Measurements from ENCODE around the gene NME4.
"Not testable (repeated sequence)": the region's sequence is repeated elsewhere in the genome, so short reads cannot be mapped to it uniquely, and the experiment has no call there.

The NME4 gene

DNA sequence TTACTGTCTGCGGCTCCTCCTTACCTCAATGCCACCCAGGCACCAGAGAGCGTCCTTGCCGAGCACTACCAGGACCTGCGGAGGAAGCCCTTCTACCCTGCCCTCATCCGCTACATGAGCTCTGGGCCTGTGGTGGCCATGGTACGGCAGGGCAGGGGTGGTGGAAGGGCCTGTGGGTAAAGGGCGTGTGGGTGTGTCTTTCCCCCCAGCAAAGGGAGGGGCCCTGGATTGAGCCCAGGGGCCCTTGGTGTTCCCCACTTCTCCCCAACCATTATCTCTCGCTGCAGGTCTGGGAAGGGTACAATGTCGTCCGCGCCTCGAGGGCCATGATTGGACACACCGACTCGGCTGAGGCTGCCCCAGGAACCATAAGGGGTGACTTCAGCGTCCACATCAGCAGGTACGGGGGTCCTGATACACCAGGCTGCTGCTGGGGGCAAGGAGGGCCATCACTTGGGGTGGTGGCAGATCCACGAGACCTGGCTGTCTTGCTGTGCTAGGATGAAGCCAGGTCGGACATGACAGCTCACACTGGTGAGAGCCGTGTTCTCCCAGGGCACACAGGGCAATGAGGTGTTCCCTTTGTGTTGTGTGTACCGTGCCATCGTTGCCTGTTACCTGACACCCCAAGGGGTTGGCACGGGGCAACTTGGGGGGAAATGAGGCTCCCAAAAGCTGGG is 2.5 kb downstream of the NME4 start:
- DNase-seq, result no peak

DNA sequence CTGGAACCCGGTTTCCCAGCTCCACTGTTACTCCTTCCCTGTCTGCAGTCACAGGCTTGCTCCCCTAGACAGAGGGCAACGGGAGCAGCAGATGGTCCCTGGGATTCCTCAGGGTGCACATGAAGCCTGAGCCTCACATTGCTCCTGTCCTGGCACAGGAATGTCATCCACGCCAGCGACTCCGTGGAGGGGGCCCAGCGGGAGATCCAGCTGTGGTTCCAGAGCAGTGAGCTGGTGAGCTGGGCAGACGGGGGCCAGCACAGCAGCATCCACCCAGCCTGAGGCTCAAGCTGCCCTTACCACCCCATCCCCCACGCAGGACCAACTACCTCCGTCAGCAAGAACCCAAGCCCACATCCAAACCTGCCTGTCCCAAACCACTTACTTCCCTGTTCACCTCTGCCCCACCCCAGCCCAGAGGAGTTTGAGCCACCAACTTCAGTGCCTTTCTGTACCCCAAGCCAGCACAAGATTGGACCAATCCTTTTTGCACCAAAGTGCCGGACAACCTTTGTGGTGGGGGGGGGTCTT is 3.1 kb downstream of the NME4 start:
- DNase-seq, result no peak

DNA sequence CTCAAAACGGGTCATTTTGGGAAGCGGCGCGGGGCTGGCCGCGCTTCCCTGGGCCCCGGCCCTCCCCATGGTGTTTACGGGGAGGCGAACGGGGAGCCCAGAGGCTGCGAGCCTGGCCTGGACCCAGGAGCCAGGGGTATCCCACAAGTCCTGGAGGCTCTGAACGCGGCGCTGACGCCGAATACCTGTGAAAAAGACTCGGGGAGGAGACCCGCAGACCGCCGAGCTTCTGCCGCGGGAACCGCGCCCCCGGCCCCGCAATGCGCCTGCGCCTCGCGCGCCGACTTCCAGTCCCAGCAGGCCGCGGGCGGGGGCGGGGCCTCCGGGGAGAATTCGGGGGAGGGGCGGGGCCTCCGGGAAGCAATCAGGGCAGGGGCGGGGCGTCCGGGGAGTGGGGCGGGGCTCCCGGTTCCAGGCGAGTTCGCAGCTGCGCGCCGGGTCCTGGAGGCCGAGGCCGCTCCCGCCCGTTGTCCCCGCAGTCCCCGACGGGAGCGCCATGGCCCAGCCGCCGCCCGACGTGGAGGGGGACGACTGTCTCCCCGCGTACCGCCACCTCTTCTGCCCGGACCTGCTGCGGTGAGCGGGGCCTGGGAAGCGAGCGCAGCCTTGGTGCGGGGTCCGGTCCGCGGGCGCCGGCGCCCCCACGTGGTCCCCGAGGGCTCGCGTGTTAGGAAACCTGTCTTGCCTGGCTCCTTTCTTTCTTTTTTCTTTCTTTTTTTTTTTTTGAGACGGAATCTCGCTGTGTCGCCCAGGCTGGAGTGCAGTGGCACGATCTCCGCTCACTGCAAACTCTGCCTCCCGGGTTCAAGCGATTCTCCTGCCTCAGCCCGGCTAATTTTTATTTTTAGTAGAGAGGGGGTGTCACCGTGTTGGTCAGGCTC is 4.7 kb downstream of the NME4 start, which contains the start of gene DECR2:
TSS of gene DECR2 (plus strand) at position 418 of the 881 bp plus-strand sequence. CDS start at position 497, 79 bp downstream.
- DNase-seq, result peak; percentile 99

DNA sequence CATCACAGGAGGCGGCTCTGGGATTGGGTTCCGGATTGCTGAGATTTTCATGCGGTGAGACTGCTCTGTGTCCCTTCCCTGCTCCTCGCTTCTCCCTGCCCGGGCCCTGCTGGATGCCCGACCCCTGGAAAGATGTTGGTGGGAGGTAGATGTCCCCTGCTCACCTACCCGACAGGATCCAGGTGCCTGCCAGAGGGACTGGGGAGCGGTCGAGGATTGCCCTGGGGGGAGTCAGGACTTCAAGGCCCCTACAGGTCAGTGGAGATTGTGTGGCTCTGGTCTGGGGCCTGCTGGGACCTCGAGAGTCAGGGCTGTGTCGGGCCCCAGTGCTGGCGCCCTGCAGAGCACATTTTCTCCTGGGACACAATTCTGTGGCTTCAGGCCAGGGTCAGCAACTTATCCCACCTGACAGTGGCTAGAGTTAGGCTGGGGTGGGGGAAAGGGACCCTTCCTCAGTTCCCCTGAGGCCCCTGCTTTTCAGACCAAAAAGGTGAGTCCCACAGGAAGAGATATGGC is 8.0 kb downstream of the NME4 start:
- DNase-seq, result no peak

DNA sequence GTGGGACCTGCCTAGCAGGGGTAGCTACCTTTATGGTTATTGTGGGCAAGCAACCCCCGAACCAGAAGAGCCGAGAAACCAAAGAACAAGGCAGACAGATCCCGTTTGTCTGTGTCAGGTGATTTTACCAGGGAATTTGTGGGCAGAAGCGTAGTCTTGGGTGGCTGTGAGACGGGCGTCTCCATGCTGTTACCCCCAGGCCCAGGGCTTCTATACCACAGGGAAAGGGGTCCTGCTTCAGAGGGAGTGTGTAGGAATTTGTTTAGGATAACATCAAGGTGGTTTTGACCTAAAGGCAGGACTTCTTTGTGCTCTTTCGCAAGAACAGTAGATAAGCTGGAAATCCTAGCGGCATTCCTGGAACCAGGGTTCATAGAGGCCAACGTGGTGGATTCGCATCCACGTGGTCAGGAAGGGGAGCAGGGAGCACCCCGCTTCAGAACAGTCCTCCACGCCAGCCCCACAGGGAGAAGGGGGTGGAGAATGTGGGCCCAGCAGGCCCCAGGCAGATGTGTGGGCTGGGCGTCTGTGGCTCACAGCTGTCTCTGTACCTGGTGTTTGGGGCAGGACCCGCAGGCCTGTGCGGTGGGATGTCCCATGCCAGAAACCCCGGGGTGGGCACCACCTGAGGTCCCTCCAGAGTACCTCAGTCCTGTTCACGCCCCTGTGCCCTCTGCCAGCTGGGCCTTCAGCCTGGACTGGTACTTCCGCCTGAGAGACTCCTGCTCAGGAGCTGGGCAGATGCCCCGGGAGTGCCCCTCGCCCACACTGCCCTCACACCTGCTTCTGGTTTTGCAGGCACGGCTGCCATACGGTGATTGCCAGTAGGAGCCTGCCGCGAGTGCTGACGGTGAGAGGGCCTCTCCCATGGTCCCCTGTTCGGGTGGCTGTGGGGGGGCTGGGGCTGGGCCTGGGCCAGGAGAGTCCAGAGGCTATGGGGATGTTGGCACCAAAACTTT is 8.8 kb downstream of the NME4 start:
- no peak for DNase-seq

DNA sequence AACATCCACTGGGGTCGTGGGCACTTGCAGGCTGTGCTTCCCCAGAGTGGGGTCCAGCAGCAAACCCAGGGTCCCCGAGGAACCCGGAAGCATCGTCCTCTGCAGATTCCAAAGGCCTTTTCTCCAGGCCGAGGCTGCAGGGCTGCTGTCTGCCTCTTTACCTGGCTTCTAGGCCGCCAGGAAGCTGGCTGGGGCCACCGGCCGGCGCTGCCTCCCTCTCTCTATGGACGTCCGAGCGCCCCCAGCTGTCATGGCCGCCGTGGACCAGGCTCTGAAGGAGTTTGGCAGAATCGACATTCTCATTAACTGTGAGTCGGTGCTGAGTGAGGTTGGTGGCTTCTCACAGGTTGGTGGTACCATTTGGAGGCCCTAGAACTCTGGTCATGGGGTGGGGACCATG is 10.3 kb downstream of the NME4 start:
- no peak for DNase-seq

DNA sequence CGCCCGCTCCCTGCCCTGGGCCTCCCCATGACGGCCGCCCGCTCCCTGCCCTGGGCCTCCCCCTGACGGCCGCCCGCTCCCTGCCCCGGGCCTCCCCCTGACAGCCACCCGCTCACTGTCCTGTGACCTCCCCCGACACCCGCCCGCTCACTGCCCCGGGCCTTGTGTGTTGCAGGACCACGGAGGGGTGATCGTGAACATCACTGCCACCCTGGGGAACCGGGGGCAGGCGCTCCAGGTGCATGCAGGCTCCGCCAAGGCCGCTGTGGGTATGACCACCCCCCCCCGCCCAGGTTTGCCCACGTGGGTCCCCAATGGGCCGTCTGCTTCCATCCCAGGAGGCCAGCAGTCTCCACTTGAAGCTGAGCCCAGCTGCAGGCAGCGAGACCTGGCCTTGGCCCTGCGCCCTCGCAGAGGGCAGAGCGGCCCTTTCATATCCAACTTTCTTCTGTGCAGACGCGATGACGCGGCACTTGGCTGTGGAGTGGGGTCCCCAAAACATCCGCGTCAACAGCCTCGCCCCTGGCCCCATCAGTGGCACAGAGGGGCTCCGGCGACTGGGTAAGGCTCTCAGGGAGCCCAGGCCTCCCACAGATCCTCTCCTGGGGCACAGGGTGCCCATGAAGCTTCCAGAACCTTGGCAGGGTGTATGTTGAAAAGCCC is 13.6 kb downstream of the NME4 start:
- no peak for DNase-seq

DNA sequence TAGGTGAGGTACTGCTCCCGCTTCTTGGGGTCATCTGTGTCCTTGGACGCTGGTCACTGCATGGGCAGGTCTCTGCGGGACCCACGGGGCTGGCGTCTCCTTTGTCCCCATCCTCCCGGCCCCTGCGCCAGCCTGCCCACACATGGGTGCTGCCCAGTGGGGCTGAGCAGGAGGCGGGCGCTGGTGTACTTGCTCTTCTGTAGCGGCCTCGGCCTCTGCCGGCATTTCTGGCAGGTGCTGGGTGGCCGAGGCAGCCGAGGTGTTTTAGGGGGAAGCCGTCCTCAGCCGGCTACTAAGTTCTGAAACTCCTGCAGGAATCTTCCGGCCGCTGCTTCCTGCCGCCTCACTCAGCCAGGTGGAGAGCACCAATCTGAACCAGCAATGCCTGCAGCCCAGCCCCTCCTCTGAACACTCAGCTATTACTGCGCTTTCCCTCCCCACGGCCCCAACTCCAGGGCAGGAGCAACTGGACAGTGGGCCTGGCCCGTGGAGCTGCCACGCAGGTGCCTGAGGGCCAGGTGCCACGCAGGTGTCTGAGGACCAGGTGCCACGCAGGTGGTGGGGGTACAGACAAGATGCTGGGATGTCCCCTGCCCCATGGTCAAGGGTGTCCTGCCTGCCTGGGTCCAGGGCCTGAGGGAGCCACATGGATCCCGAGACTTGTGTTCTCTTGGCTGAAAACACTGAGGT is 14.7 kb downstream of the NME4 start:
- DNase-seq, result no peak

DNA sequence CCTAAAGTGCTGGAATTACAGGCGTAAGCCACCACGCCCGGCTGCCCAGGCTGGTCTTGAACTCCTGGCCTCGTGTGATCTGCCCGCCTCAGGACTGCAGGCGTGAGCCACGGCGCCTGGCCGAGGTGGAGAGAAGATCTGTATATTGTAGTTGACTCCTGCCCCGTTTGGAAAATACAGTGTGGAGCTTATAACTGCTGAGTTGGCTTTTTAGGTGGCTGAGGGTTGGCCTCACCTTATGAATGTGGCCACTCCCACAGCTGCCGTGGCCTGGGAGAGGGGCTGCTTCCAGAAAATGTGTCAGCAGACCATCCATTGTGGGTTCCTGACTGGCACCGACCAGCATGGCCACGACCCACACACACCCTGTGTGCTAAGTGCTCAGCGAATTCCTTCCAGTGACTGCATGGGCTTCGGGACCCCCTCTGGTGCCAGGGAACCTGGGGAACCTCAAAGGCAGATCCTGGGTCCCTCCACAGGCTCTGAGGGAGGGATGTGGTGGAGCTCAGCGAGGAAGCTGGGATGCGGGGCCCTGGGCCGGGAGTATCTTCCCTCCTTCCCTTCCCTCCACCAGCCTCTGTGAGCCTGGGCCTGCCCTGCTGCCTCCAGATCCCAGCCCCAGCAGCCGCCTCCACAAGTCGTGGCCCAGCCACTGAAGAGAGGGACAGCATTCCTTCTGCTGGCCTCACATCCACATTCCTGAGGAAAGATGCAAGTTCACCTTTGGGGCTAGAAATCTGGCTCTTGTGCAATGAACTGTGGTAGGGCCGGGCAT is 17.6 kb downstream of the NME4 start:
- DNase-seq, result no peak

DNA sequence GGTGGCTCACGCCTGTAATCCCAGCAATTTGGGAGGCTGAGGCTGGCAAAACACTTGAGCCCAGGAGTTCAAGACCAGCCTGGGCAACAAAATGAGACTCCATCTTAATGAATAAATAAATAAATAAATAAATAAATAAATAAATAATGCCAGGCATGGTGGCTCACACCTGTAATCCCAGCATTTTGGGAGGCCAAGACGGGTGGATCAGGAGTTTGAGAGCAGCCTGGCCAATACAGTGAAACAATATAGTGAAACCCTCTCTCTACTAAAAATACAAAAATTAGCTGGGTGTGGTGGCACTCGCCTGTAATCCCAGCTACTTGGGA is 18.1 kb downstream of the NME4 start:
- not testable (repeated sequence) for DNase-seq

DNA sequence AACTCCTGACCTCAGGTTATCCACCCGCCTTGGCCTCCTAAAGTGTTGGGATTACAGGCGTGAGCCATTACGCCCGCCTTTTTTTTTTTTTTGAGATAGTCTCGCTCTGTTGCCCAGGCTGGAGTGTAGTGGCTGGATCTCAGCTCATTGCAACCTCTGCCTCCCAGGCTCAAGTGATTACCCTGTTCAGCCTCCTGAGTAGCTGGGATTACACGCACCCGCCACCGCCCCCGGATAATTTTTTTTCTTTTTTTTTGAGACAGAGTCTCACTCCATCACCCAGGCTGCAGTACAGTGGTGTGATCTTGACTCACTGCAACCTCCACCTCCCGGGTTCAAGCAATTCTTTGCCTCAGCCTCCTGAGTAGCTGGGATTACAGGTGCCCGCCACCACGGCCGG is 25.2 kb downstream of the NME4 start:
- DNase-seq, result not testable (repeated sequence)

DNA sequence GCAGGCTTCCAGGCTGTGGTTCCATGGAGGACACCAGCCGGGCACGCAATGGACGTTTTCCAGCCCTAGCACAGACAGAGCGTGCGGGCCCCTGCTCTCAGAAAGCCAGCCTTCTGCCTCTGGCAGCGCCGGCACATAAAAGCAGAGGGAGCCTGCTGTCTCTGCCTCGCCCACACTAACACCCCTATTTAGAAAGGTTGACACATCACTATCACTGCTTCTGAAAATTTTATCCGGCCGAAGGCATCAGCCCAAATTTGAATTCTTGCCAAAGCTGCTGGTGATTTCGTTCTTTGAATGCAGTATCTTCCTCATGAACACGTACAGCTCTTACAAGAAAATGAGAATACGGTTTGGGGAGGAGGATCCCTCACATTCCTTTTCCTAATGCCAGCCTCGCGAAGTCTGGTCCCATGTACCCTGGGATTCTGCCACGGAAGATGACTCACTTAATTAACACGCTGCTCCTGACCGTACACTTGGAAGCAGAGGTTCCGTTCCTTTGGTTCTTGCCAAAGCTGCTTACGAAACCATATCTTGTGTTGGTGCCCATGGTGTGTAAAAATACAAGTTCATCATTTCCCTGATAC is 27.1 kb downstream of the NME4 start:
- DNase-seq, result no peak

DNA sequence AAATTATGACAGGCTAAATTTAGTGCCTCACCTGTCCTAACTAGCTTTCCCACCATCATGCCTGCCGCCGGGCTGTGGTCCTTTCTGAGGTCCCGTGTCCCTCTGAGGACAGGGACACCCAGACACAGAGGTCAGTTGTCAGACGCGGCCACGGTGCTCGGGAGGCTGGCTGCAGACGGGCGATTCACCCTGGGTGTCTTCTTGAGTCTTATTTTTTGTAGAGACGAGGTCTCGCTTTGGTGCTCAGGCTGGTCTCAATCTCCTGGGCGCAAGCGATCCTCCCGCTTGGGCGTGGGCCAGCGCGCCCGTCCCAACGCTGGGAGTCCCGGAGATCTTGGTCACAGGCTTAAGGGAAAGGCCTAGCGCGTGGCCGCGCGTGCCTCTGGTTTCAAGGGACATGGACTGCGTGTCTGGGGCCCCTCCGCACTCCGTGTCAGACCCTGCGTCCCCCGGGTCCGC is 27.7 kb downstream of the NME4 start:
- no peak for DNase-seq

DNA sequence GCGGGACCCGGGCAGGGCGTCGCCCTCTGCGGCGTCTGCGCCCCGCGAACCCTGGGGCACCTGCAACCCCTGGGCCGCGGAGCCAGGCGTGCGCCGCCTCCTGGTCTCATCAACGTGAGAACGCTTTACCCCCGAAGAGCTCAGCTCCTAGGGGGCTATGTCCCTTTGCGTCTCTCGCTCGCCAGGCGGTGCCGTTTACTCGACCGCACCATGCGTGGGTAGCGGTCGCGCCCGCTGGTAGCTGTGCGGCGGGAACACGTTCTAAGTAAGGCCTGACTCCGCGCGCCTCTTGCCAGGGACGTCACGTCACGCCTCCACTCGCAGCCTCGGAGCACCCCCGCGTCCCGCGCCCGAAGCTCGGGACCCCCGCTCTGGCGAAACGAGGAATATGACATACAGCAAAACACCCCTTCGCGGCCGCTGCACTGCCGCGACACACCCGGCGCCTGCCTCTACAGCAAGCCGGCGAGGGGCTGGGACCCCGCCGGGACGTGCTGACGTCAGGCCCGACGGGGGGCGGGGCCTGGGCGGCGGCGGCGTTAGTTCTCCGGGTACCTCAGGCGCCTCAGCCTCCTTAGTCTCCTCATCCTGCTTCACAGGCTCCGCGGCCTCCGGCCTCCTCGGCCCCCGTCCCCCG is 28.2 kb downstream of the NME4 start, which contains the start of gene RAB11FIP3:
TSS of gene RAB11FIP3 (plus strand) at position 568 of the 637 bp plus-strand sequence. CDS start 358 bp downstream, outside the sequence.
- peak; percentile 90 for DNase-seq

DNA sequence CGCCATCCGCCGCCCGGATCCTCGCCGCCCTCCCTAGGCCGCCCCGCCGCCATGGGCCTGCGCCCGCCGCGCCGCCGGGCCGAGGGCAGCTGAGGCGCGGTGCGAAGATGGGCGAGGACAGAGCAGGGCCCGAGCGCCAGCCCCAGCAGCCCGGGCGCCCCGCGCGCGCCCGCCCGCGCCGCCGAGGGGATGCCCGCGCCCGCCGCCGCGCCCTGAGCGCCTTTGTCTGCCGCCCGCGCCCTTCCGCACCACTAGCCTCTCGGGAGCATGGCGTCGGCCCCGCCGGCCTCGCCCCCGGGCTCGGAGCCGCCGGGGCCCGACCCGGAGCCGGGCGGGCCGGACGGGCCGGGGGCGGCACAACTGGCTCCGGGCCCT is 28.7 kb downstream of the NME4 start:
- no peak for DNase-seq

DNA sequence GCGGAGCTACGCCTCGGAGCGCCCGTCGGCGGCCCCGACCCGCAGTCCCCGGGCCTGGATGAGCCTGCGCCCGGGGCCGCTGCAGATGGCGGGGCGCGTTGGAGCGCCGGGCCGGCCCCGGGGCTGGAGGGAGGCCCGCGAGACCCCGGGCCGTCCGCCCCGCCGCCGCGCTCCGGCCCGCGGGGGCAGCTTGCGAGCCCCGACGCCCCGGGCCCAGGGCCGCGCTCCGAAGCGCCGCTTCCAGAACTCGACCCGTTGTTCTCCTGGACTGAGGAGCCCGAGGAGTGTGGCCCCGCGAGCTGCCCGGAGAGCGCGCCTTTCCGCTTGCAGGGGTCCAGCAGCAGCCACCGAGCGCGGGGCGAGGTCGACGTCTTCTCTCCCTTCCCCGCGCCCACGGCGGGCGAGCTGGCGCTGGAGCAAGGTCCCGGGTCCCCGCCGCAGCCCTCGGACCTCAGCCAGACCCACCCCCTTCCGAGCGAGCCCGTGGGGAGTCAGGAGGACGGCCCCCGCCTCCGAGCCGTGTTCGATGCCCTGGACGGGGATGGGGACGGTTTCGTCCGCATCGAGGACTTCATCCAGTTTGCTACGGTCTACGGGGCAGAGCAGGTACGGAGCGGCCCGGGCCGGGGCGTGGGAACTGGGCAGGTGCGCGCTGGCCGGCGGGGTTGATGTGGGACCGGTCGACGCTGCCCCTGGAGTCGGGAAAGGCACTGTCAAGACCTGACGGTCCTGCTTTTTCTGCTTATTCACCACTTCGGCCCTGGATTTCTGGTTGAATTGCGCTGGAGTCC is 29.3 kb downstream of the NME4 start:
- DNase-seq, result peak; percentile 30

DNA sequence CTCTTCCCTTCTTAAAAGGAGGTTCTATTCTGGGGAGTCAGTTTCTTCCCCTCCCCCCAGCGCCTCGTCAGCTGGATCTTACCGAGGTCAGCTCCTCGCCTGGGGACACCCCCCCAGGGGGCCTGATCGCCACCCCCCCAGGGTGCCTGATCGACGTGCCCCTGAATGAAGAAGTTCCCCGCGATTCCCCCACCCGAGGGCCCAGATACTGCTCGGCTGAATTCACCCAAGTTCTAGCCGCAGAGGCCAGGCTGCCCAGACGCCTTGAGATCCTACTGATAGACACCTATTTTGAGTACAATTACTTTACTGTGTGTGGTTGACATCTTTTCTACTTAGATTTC is 29.9 kb downstream of the NME4 start:
- no peak for DNase-seq

DNA sequence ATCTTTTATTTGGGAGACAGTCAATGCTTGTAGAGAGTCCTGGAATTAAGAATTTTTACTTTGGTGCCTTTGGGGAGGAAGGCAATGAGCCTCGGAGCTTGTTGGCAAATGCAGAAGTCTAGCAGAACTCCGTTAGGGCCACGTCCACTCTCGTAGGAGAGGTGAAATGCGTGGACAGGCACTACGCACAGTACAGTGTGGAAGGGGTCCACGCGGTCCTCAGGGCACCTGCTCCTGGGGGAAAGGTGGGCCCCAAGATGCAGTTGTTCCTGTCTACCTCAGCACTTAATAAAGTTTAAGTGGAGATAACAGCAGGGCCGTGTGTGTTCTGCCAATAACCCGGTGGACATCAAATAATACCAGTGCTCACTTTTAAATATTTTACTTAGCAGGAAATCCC is 30.3 kb downstream of the NME4 start:
- DNase-seq, result no peak

DNA sequence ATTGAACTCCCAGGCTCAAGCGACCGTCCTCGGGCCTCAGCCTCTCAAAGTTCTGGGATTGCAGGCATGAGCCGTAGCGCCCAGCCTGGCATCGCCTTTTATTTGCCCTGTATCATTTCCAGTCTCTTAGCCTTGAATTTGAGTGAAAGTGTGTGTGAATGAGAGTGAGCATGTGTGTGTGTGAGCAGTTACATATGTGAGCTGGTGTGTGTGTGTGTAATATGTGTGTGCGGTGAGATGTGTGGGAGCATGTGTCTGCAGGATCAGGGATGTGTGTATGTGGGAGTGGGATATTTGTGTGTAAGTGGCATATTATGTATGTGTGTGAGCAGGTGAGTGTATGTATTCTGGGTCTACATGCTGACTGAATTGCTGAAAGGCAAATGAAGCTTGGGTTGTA is 33.9 kb downstream of the NME4 start:
- DNase-seq, result no peak

Measured in stimulated activated CD8-positive, alpha-beta memory T cell treated with anti-CD3 and anti-CD28 coated beads, Interleukin-4, amount 100 ng/mL, for 48 hours (primary cell).